ENCODE results near the gene KLHDC7B. TPM values are rescaled to one million over a fixed set of nuclear protein-coding genes. Genes with fewer than 3 reads are reported as not detected.

KLHDC7B gene
- total RNA-seq, 1 donor from 2014 or later = not detected

DNA sequence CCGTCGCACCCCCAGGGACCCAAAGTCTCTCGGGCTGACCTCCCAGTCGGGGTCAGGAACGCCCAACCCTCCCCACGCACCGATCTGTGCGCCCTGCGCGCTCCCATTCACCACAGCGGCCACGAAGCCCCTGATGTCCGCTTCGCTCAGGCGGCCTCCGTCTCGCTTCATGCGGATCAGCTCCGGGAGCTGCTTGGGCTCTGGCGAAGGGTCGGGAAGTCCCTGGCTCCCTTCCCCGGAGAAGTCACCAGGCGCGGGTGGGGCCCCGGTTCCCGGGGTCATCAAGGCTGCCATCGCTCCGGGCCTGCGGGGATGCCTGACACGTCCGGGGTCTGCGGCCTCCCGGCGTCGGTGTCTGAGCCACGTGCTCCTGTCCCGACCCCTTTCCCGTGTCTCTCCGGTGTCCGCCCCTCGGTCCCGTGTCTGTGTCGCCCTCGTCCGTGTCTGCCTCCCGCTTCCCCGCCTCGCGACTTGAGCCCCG, 16.2 kb upstream of the KLHDC7B start:
- Mint-ChIP-seq H3K9me3 (no peaks in the 10 kb centered on the region), H3K36me3 (peaks cover 2% of the 10 kb centered on the region), H3K4me1 (ENCODE audit: unreplicated experiment) (peaks cover 19% of the 10 kb centered on the region), H3K27me3 (peaks cover 52% of the 10 kb centered on the region), H3K4me3 (no peak overlapping the region), H3K27ac (no peak overlapping the region)
- TF ChIP-seq, protein P1, sequence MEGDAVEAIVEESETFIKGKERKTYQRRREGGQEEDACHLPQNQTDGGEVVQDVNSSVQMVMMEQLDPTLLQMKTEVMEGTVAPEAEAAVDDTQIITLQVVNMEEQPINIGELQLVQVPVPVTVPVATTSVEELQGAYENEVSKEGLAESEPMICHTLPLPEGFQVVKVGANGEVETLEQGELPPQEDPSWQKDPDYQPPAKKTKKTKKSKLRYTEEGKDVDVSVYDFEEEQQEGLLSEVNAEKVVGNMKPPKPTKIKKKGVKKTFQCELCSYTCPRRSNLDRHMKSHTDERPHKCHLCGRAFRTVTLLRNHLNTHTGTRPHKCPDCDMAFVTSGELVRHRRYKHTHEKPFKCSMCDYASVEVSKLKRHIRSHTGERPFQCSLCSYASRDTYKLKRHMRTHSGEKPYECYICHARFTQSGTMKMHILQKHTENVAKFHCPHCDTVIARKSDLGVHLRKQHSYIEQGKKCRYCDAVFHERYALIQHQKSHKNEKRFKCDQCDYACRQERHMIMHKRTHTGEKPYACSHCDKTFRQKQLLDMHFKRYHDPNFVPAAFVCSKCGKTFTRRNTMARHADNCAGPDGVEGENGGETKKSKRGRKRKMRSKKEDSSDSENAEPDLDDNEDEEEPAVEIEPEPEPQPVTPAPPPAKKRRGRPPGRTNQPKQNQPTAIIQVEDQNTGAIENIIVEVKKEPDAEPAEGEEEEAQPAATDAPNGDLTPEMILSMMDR (conservative IDR thresholded peaks at IDR 0.05) = no peak
- DNase-seq (ENCODE audit: extremely low spot score, unreplicated experiment) = no peak

DNA sequence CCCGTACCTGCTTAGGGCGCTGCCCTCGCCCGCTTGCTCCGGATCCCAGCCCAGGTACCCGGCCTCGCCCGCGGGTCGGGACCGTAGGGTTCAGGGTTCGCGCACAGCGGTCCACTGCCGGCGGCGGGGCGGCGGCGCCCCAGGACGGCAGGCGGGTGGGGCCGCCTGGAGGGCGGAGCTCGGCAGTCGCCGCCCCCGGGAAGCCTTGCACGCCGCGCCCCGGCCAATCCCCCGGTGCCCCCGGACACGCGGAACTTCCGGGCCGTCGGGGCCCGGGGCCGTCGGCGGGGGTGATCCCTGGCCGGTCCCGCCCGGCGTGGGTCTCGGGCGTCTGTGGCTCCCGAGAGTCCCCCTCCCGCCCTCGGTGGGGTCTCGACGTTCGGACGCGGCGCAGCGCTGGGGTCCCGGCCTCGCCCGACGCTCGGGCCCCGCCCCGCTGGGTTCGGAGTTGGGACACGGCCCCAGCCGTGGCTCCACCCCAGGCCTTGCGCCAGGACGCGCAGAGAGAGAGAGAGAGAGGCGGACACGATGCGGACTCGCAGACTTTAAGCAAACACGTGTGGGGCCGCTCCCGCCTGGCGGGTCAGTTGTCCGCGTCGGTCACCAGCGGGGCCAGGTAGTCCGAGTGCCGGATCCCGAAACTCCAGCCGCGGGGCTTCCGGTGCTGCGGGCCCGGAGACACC, 15.7 kb upstream of the KLHDC7B start, which contains the start of gene TYMP:
Gene TYMP (minus strand): TSS at position 116 of the 683 bp plus-strand sequence. CDS start 303 bp downstream, outside the sequence.
- Mint-ChIP-seq H3K27ac (no peak within 1 kb of the TSS), H3K9me3 (no peaks in the 10 kb centered on the region), H3K36me3 (no peaks in the 10 kb centered on the region), H3K4me1 (ENCODE audit: unreplicated experiment) (peaks cover 17% of the 10 kb centered on the region), H3K27me3 (peaks cover 52% of the 10 kb centered on the region), H3K4me3 (peak within 1 kb of the TSS; percentile 71)
- TF ChIP-seq, protein P1 (conservative IDR thresholded peaks at IDR 0.05) = no peak
- DNase-seq (ENCODE audit: extremely low spot score, unreplicated experiment) = no peak

DNA sequence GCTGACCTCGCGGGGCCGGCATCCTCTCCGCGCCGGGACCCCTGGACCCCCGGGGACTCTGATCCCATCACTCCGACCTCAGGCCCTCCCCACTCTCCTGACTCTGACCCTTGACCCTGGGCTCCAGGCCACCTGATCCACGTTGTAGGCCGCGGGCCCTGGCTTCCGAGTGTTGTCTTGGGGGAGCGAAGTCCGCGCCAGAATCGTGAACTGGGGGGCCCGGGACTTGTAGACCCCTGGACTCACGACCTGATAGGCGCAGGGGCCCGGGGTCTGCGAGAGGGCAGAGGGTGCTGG, 15.2 kb upstream of the KLHDC7B start:
- DNase-seq (ENCODE audit: extremely low spot score, unreplicated experiment) = no peak
- H3K4me1 Mint-ChIP-seq (ENCODE audit: unreplicated experiment) = peaks cover 17% of the 10 kb centered on the region
- H3K27me3 Mint-ChIP-seq = peaks cover 52% of the 10 kb centered on the region
- TF ChIP-seq, protein P1 (conservative IDR thresholded peaks at IDR 0.05) = no peak
- H3K9me3 Mint-ChIP-seq = no peaks in the 10 kb centered on the region
- H3K36me3 Mint-ChIP-seq = no peaks in the 10 kb centered on the region
- H3K4me3 Mint-ChIP-seq = peak overlapping the region; percentile 66
- H3K27ac Mint-ChIP-seq = no peak overlapping the region

DNA sequence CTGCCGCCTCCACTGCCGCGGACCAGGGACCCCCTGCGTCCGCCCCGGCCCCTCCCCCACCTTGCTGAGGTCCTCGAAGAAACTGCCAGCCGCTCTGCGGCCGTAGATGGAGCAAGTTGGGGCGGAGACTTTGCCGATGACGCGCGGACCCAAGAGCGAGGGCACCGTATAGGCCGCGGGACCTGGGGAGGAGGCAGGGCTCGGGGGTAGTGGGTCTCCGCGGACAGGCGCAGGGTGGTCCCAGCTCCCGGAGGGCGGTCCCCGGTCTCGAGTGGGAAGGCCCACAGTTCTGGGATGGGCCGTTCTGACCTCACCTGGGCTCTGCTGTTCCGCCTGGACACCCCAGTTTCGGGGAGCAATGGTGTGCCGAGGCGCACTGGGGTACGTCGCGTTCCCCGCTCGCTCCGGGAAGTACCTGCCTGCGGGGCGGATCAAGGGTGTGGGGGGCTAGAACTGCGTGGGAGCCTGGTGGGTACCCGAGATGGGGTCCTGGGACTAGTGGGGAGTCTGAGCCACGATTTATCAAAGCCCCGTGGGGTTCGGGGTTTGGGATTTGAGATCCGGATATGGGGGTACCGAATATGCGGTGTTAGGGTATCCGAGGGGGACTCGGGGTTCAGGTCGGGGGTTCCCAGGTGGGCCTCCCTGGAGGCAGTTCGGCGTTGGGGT, 14.7 kb upstream of the KLHDC7B start:
- Mint-ChIP-seq H3K4me1 (ENCODE audit: unreplicated experiment) (peaks cover 17% of the 10 kb centered on the region), H3K4me3 (peak overlapping the region; percentile 71), H3K9me3 (no peaks in the 10 kb centered on the region), H3K27me3 (peaks cover 52% of the 10 kb centered on the region), H3K36me3 (no peaks in the 10 kb centered on the region), H3K27ac (no peak overlapping the region)
- TF ChIP-seq, protein P1 (conservative IDR thresholded peaks at IDR 0.05) = no peak
- no peak for DNase-seq (ENCODE audit: extremely low spot score, unreplicated experiment)

DNA sequence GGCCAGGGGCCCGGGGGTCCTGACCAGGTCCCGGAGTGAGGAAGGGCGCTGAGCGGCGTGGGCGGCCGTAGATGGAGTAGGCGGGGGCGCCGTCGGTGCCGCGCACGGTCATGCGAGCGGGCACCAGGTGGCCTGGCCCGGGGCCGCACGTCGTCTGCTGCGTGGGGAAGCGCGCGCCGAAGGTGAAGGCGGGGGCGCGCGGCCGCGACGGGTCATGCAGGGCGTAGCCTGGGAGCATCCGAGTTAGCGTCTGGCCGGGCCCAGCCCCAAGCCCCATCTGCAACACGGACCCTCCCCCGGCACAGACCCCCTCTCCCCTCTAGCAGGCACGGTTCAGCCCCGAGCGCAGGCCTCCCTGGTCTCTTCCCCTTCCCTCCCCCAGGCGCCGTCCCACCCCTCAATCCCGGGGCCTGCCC, 14.1 kb upstream of the KLHDC7B start:
- H3K27ac Mint-ChIP-seq = no peak overlapping the region
- no peak overlapping the region for H3K4me3 Mint-ChIP-seq
- peaks cover 17% of the 10 kb centered on the region for H3K4me1 Mint-ChIP-seq (ENCODE audit: unreplicated experiment)
- peaks cover 52% of the 10 kb centered on the region for H3K27me3 Mint-ChIP-seq
- H3K9me3 Mint-ChIP-seq = no peaks in the 10 kb centered on the region
- TF ChIP-seq, protein P1 (conservative IDR thresholded peaks at IDR 0.05) = no peak
- H3K36me3 Mint-ChIP-seq = no peaks in the 10 kb centered on the region
- no peak for DNase-seq (ENCODE audit: extremely low spot score, unreplicated experiment)

All from type B pancreatic cell (in vitro differentiated cells).